Activated CD4-positive, alpha-beta T cell treated with anti-CD3 and anti-CD28 coated beads, Interleukin-2, amount 10 ng/mL, durations not matched to agents 24 days and 14 days (primary cell): ENCODE data around the gene DUS2. TPM values are rescaled to one million over a fixed set of nuclear protein-coding genes. Genes with fewer than 3 reads are reported as not detected.
"Not testable (repeated sequence)": the region's sequence is repeated elsewhere in the genome, so short reads cannot be mapped to it uniquely, and the experiment has no call there.

ENCODE experiments used
- DNase-seq: peaks from one replicate; pipeline ENCODE4 v3.0.0; 2022
- H3K27ac Mint-ChIP-seq: one replicate; pipeline ENCODE4 v1.8.0; 2022; ENCODE audit warnings: mild to moderate bottlenecking, mixed read lengths
- H3K27me3 Mint-ChIP-seq: one replicate; pipeline ENCODE4 v1.8.0; 2022; ENCODE audit warnings: mixed read lengths
- H3K36me3 Mint-ChIP-seq: one replicate; pipeline ENCODE4 v1.8.0; 2022; ENCODE audit warnings: low read depth, mild to moderate bottlenecking, mixed read lengths
- H3K4me1 Mint-ChIP-seq: one replicate; pipeline ENCODE4 v1.8.0; 2021; ENCODE audit warnings: mixed read lengths
- H3K4me3 Mint-ChIP-seq: one replicate; pipeline ENCODE4 v1.8.0; 2022; ENCODE audit warnings: mild to moderate bottlenecking, moderate library complexity, mixed read lengths
- H3K9me3 Mint-ChIP-seq: one replicate; pipeline ENCODE4 v1.8.0; 2021; ENCODE audit warnings: mixed read lengths
- intact Hi-C: fragments of 100-400 bp; cut with micrococcal nuclease; formaldehyde crosslinking; loops from one replicate; pipeline ENCODE4 v1.15.1; 2023
- total RNA-seq: library from RNA; stranded (reverse); gene quantifications from 2 replicates; pipeline ENCODE4 v1.2.3, GENCODE V29; 2022

DUS2 gene
- total RNA-seq, 1 donor from 2014 or later, result 42.6 TPM

DNA sequence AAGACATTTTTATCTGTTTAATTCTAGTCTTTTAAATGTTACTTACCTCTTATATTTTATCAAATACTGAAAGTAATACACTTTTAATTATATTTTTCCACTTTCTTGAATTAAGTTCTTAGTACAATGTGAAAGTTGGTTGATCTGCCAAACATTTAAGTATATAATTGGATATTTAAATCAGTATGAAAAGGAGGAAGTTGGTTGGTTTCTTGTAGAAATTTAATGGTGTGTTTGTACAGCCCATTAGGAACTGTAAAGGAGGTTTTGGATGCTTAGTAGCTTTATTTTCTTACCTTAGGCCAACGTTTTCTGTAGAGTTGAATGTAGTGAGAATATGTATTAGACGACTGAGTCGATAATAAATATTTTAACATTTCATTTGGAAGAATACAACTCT, 67.4 kb downstream of the DUS2 start:
- no peaks in the 10 kb centered on the region for H3K9me3 Mint-ChIP-seq
- peak overlapping the region; percentile 55 for H3K27ac Mint-ChIP-seq
- peak overlapping the region; percentile 78 for H3K4me3 Mint-ChIP-seq
- intact Hi-C loops, result loop anchor here (2.0 to 10.0 kb wide), 4 partner anchors 54 to 1076 kb away; no protein-coding TSS in a partner anchor
- peaks cover 20% of the 10 kb centered on the region for H3K36me3 Mint-ChIP-seq
- H3K4me1 Mint-ChIP-seq, result peaks cover 57% of the 10 kb centered on the region
- H3K27me3 Mint-ChIP-seq, result no peaks in the 10 kb centered on the region
- DNase-seq, result no peak

DNA sequence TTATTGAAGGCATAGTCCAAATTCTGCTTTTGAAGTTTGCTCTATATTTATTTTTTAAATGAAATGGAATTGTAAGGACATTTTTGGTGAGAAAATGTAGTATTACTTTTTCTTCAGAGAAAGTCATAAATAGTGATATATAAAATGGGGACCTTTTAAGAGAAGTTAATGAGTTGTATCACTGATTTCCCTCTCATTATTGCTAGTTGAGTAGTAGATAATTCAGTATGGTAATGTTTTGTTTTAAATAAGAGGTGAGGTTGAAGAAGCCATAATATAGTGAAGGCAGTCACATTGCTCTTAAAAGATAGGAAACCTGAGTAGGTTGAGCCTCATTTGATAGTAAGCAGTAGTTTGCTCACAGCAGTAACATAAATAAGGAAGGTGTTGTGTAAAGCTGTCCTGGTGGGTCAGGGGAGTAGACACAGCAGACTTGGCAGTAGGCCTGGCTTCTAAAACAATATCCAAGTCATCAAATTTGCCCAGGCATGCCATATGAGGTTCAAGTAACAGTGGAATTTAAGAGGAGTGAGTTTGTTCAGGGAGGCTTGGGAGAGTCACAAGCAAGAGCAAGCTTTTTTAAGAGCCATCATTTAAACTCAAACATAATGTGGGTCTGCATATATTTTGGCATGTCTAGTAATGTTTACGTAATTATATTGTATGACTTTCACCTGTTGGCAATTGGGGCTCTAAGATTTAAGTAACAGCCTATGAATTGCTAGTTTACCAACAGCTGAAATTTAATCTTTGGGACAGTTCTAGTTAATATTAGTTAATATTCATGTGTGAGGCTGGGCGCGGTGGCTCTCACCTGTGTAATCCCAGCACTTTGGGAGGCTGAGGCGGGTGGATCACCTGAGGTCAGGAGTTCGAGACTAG, 68.5 kb downstream of the DUS2 start:
- H3K4me1 Mint-ChIP-seq, result peaks cover 61% of the 10 kb centered on the region
- H3K36me3 Mint-ChIP-seq, result peaks cover 16% of the 10 kb centered on the region
- H3K27ac Mint-ChIP-seq, result peak overlapping the region; percentile 61
- intact Hi-C loops, result loop anchor here (2.0 to 10.0 kb wide), 4 partner anchors 53 to 1075 kb away; no protein-coding TSS in a partner anchor
- no peaks in the 10 kb centered on the region for H3K27me3 Mint-ChIP-seq
- peak overlapping the region; percentile 64 for H3K4me3 Mint-ChIP-seq
- DNase-seq, result peak; percentile 59
- no peaks in the 10 kb centered on the region for H3K9me3 Mint-ChIP-seq

DNA sequence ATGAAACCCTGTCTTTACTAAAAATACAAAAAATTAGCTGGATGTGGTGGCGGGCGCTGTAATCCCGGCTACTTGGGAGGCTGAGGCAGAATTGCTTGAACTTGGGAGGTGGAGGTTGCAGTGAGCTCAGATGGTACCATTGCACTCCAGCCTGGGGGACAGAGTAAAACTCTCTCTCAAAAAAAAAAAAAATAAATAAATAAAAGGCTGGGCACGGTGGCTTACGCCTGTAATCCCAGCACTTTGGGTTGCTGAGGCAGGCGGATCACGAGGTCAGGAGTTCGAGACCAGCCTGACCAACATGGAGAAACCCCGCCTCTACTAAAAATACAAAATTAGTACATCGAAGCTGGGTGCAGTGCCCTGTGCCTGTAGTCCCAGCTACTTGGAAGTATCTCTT, 69.2 kb downstream of the DUS2 start:
- peak overlapping the region; percentile 64 for H3K4me3 Mint-ChIP-seq
- peaks cover 66% of the 10 kb centered on the region for H3K4me1 Mint-ChIP-seq
- intact Hi-C loops, result loop anchor here (5.0 to 10.0 kb wide), 3 partner anchors 53 to 135 kb away; no protein-coding TSS in a partner anchor
- H3K27me3 Mint-ChIP-seq, DNase-seq, H3K27ac Mint-ChIP-seq, H3K9me3 Mint-ChIP-seq: not testable (repeated sequence)
- peaks cover 15% of the 10 kb centered on the region for H3K36me3 Mint-ChIP-seq

DNA sequence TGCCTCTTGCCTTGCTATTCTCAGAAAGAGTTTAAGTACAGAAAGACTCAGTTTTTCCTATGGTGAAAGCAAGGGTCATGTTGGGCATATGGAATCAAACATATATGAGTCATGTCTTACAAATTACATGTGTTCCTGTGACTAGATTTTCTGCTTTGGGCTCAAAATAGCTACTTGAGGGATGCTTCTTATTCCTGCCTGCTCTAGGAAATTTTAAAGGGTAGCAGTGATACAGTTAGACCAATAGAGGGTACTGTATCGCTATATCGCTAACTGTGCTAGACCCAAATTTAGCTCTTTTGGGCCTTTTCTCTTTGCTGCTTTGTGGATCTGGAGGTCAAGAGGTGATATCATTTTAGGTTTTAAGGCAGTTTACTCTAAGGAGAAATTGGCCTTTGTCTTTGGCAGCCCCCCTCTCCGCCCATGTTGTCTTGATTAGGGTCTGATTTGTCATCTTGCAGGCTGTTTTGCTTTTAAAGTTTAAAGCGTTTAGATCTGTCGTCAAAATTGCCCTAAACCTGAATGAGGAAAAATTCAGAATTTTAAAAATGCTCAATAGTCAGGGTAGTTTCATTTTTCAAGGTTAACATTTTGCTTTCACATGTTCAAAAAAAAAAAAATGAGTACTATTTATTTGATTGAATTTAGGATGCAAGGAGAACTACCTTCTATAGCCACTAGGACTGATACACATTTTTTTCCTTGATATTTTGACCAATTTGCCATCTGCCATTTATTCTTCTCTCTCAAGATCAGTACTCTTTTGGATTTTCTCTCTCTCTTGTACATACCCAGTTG, 70.9 kb downstream of the DUS2 start:
- peaks cover 15% of the 10 kb centered on the region for H3K36me3 Mint-ChIP-seq
- H3K9me3 Mint-ChIP-seq, result no peaks in the 10 kb centered on the region
- peak; percentile 62 for DNase-seq
- H3K27ac Mint-ChIP-seq, result peak overlapping the region; percentile 84
- H3K27me3 Mint-ChIP-seq, result no peaks in the 10 kb centered on the region
- H3K4me1 Mint-ChIP-seq, result peaks cover 59% of the 10 kb centered on the region
- peak overlapping the region; percentile 58 for H3K4me3 Mint-ChIP-seq
- intact Hi-C loops, result loop anchor here (1.0 to 10.0 kb wide), 5 partner anchors 9 to 133 kb away; partner anchors contain the start of gene NFATC3

DNA sequence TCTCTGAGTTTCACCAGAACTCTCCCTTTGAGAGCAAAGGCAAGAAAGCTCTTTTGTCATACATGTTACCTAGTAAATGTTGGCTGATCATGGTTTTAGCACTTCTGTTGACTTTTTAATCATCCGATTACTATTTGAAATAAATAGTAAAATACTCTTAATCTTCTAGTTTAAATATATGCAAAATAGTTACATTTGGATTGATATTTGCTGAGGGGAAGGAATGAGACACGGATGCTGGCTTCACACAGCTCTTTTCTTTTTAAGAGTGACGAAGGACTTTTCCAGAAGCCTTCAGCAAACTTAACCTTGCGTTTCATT, 71.5 kb downstream of the DUS2 start:
- Mint-ChIP-seq H3K4me3 (peak overlapping the region; percentile 58), H3K36me3 (peaks cover 14% of the 10 kb centered on the region), H3K9me3 (no peaks in the 10 kb centered on the region), H3K4me1 (peaks cover 55% of the 10 kb centered on the region), H3K27me3 (no peaks in the 10 kb centered on the region), H3K27ac (no peak overlapping the region)
- no peak for DNase-seq
- intact Hi-C loops, result loop anchor here (1.0 to 10.0 kb wide), 4 partner anchors 22 to 133 kb away; no protein-coding TSS in a partner anchor

DNA sequence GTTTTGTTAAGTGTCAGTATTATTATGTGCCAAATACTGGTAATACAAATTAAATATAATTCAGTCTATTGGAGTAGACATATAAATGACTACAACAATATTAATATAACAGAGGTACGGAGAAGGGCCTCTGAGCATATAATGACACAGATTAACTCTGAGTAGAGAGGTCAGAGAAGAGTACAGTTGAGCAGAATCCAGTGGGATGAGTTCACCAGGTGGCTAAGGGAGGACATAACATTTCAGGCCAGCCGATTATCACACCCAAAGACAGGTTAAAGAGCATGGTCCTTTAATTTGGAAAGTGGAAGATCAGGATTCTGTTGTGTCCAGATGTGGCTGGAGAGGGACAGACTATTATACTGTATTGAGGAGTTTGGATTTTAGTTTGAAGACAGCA, 73.4 kb downstream of the DUS2 start:
- Mint-ChIP-seq H3K27me3 (no peaks in the 10 kb centered on the region), H3K36me3 (peaks cover 19% of the 10 kb centered on the region), H3K27ac (peak overlapping the region; percentile 20), H3K9me3 (no peaks in the 10 kb centered on the region), H3K4me3 (no peak overlapping the region), H3K4me1 (peaks cover 49% of the 10 kb centered on the region)
- no peak for DNase-seq
- intact Hi-C loops, result loop anchor here (10.0 kb wide), 1 partner anchor 48 kb away; no protein-coding TSS in a partner anchor

DNA sequence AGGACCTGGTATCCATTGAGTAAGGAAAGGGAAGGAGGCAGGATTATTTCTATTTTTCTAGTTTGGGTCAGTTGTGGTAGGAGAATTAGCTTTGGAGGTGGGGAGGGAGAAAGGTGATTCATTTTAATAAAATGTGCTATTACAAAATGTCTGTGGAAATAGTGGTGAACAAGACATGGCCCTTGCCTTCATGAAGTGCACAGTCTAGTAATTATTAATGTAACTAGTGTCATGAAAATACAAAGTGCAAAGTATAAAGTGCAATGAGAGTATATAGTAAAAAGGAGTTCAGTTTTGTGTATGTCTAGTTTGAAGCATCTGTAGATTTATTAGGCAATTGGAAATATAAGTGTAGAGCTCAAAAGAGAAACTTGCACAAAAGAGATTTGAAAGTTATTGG, 74.0 kb downstream of the DUS2 start:
- Mint-ChIP-seq H3K27me3 (no peaks in the 10 kb centered on the region), H3K4me1 (peaks cover 46% of the 10 kb centered on the region), H3K9me3 (no peaks in the 10 kb centered on the region), H3K4me3 (no peak overlapping the region), H3K36me3 (peaks cover 23% of the 10 kb centered on the region), H3K27ac (peak overlapping the region; percentile 4)
- DNase-seq, result no peak
- intact Hi-C loops, result loop anchor here (10.0 kb wide), 1 partner anchor 48 kb away; no protein-coding TSS in a partner anchor

DNA sequence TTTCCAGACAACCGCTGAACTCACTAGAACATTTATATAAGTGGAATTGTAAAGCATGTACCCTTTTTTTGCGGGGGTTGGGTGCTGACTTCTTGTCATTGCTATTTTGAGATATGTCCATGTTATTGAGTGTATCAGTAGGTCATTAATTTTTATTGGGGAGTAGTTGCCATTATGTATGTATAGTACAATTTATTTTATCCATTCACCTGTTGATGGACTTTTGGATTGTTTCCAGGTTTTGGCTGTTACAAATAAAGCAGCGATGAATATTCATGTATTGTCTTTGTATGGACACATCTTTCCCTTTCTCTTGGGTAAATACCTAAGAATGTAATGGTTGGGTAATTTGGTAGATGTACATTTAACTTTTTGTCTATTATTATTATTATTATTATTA, 74.8 kb downstream of the DUS2 start:
- intact Hi-C loops, result loop anchor here (10.0 kb wide), 1 partner anchor 47 kb away; no protein-coding TSS in a partner anchor
- Mint-ChIP-seq H3K36me3 (peaks cover 26% of the 10 kb centered on the region), H3K27ac (no peak overlapping the region), H3K4me1 (peaks cover 49% of the 10 kb centered on the region), H3K4me3 (no peak overlapping the region), H3K9me3 (no peaks in the 10 kb centered on the region), H3K27me3 (no peaks in the 10 kb centered on the region)
- DNase-seq, result no peak

DNA sequence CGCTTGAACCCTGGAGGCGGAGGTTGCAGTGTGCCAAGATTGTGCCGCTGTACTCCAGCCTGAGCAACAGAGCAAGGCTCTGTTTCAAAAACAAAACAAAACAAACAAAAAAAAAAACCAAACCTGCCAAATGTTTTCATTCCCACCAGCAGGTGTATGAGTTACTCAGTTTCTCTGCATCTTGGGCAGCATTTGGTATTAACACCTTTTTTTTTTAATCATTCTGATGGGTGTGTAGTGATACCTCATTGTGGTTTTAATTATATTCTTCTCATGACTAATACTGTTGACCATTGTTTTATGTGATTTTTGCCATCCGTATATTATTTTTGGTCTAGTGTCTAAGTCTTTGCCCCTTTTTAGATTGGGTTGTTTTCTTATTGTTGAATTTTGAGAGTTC, 77.4 kb downstream of the DUS2 start:
- intact Hi-C loops, result no loop called here
- no peaks in the 10 kb centered on the region for H3K27me3 Mint-ChIP-seq
- peaks cover 43% of the 10 kb centered on the region for H3K36me3 Mint-ChIP-seq
- peaks cover 3% of the 10 kb centered on the region for H3K9me3 Mint-ChIP-seq
- H3K4me3 Mint-ChIP-seq, result no peak overlapping the region
- H3K4me1 Mint-ChIP-seq, result peaks cover 47% of the 10 kb centered on the region
- no peak for DNase-seq
- peak overlapping the region; percentile 60 for H3K27ac Mint-ChIP-seq

DNA sequence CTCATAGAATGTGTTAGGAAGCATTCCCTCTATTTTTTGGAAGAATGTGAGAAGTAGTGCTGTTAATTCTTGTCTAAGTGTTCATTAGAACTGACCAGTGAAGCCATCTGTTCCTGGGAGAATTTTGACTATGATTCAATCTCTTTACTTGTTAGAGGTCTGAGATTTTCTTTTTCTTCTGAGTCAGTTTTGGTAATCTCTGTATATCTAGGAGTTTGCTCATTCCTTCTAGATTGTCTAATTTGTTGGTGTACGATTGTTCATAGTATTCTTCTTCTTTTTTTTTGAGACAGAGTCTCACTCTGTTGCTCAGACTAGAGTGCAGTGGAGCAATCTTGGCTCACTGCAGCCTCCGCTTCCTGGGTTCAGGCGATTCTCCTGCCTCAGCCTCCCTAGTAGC, 82.5 kb downstream of the DUS2 start:
- intact Hi-C loops, result no loop called here
- DNase-seq, result no peak
- Mint-ChIP-seq H3K27ac (no peak overlapping the region), H3K4me1 (peaks cover 54% of the 10 kb centered on the region), H3K9me3 (peaks cover 26% of the 10 kb centered on the region), H3K27me3 (no peaks in the 10 kb centered on the region), H3K36me3 (peaks cover 61% of the 10 kb centered on the region), H3K4me3 (no peak overlapping the region)

DNA sequence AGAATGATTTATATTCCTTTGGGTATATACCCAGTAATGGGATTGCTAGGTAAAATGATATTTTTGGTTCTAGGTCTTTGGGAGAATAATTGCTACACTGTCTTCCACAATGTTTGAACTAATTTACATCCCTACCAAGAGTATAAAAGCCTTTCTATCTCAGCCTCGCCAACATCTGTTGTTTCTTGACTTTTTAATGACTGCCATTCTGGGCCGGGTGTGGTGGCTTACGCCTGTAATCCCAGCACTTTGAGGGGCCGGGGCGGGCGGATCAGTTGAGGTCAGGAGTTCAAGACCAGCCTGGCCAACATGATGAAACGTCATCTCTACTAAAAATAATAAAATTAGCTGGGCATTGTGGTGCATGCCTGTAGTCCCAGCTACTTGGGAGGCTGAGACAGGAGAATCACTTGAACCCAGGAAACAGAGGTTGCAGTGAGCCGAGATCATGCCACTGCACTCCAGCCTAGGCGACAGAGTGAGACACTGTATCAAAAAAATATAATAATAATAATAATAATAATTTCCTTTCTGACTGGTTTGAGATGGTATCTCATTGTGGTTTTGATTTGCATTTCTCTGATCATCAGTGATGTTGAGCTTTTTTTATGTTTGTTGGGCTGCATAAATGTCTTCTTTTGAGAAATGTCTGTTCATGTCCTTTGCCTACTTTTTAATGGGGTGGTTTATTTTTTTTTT, 84.3 kb downstream of the DUS2 start:
- H3K4me3 Mint-ChIP-seq, intact Hi-C loops, H3K27ac Mint-ChIP-seq, H3K27me3 Mint-ChIP-seq, DNase-seq: not testable (repeated sequence)
- peaks cover 56% of the 10 kb centered on the region for H3K4me1 Mint-ChIP-seq
- peaks cover 65% of the 10 kb centered on the region for H3K36me3 Mint-ChIP-seq
- peaks cover 35% of the 10 kb centered on the region for H3K9me3 Mint-ChIP-seq

DNA sequence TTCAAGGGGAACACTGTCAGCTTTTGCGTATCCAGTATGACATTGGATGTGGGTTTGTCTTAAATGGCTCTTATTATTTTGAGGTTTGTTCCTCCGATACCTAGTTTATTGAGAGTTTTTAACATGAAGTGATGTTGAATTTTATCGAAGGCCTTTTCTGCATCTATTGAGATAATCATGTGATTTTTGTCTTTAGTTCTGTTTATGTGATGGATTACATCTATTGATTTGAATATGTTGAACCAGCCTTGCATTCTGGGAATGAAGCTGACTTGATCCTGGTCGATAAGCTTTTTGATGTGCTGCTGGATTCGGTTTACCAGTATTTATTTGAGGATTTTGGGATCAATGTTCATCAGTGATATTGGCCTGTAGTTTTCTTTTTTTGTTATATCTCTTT, 86.1 kb downstream of the DUS2 start:
- peaks cover 59% of the 10 kb centered on the region for H3K36me3 Mint-ChIP-seq
- peaks cover 39% of the 10 kb centered on the region for H3K9me3 Mint-ChIP-seq
- H3K27ac Mint-ChIP-seq, intact Hi-C loops, DNase-seq, H3K27me3 Mint-ChIP-seq, H3K4me3 Mint-ChIP-seq: not testable (repeated sequence)
- peaks cover 54% of the 10 kb centered on the region for H3K4me1 Mint-ChIP-seq

DNA sequence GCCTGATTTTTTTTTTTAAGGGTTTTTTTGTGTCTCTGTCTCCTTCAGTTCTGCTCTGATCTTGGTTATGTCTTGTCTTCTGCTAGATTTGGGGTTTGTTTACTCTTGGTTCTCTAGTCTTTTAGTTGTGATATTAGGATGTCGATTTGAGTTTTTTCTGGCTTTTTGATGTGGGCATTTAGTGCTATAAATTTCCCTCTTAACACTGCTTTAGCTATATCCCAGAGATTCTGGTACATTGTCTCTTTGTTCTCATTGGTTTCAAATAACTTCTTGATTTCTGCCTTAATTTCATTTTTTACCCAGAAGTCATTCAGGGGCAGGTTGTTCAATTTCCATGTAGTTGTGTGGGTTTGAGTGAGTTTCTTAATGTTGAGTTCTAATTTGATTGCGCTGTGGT, 87.5 kb downstream of the DUS2 start:
- H3K4me3 Mint-ChIP-seq, intact Hi-C loops: not testable (repeated sequence)
- H3K36me3 Mint-ChIP-seq, result peaks cover 47% of the 10 kb centered on the region

More for the DNA sequence above, 87.5 kb downstream of the DUS2 start:
- H3K27ac Mint-ChIP-seq, result peak overlapping the region; percentile 11
- not testable (repeated sequence) for DNase-seq, H3K27me3 Mint-ChIP-seq
- H3K4me1 Mint-ChIP-seq, result peaks cover 49% of the 10 kb centered on the region
- H3K9me3 Mint-ChIP-seq, result peaks cover 35% of the 10 kb centered on the region
